Muscle layer of duodenum (tissue), 2 donors: ENCODE measurements around the gene VWA3B.
"Not testable (repeated sequence)": the region's sequence is repeated elsewhere in the genome, so short reads cannot be mapped to it uniquely, and the experiment has no call there.

ENCODE experiments used
- H3K27ac ChIP-seq: one replicate; pipeline ENCODE4 v1.7.0; 2013; ENCODE audit warnings: mild to moderate bottlenecking, low read length
- H3K27me3 ChIP-seq: one replicate; pipeline ENCODE4 v1.7.0; 2013; ENCODE audit warnings: low read depth, mild to moderate bottlenecking, control low read depth, low read length
- H3K36me3 ChIP-seq, 2 donors: one replicate each; pipeline ENCODE4 v1.7.0; 2013; ENCODE audit warnings: low read length in 2 of 2, control low read depth in 1 of 2, mild to moderate bottlenecking in 1 of 2; ENCODE audit not compliant: insufficient read depth in 2 of 2, control insufficient read depth in 1 of 2
- H3K4me1 ChIP-seq, 2 donors: one replicate each; pipeline ENCODE4 v1.7.0; 2013; ENCODE audit warnings: low read length in 2 of 2, mild to moderate bottlenecking in 2 of 2, control low read depth in 1 of 2, moderate library complexity in 1 of 2; ENCODE audit not compliant: insufficient read depth in 2 of 2, control insufficient read depth in 1 of 2
- H3K4me3 ChIP-seq, 2 donors: one replicate each; pipeline ENCODE4 v1.7.0; 2013; ENCODE audit warnings: low read length in 2 of 2, low read depth in 1 of 2, mild to moderate bottlenecking in 1 of 2
- H3K9me3 ChIP-seq, 2 donors: one replicate each; pipeline ENCODE4 v1.7.0; 2013; ENCODE audit warnings: low read length in 2 of 2, control low read depth in 1 of 2, mild to moderate bottlenecking in 1 of 2; ENCODE audit not compliant: control insufficient read depth in 1 of 2
- donor health status: healthy.

VWA3B gene, protein sequence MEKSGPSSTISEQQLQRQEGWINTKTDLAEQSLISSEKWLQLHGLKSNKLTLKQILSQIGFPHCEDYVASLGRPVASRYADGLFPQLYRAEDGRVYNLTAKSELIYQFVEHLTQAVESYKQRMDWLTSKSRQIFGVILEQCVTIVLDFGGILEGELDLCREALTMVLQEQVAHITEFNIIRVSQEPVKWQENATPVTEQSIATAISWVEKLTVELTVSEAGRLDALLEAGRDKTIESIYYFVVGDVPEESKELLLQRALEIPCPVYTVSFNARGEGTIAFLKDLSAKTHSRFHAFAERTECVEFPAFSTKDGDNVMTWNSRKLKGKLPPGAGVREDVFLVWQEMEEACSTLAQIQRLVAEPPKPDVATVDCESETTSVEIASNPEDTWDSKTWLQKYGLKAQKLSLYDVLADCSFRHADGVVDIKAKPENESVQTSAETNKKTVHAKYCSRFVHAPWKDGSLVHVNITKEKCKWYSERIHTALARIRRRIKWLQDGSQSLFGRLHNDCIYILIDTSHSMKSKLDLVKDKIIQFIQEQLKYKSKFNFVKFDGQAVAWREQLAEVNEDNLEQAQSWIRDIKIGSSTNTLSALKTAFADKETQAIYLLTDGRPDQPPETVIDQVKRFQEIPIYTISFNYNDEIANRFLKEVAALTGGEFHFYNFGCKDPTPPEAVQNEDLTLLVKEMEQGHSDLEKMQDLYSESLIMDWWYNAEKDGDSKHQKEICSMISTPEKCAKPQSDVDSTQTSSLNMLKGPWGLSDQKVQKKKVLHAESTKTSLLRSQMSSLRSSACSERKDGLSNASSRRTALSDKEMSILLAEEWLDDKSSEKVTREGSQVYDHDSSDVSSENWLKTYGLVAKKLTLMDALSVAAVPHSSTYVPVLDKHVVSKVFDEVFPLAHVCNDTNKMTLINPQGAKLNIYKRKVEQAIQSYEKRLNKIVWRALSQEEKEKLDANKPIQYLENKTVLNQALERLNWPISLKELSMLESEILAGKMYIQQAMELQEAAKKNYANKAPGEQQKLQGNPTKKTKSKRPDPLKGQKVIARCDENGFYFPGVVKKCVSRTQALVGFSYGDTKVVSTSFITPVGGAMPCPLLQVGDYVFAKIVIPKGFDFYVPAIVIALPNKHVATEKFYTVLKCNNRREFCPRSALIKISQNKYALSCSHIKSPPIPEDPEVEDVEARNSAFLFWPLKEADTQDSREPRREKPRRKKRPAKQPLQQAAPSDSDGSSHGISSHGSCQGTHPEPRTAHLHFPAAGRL (N-terminal part only)

DNA sequence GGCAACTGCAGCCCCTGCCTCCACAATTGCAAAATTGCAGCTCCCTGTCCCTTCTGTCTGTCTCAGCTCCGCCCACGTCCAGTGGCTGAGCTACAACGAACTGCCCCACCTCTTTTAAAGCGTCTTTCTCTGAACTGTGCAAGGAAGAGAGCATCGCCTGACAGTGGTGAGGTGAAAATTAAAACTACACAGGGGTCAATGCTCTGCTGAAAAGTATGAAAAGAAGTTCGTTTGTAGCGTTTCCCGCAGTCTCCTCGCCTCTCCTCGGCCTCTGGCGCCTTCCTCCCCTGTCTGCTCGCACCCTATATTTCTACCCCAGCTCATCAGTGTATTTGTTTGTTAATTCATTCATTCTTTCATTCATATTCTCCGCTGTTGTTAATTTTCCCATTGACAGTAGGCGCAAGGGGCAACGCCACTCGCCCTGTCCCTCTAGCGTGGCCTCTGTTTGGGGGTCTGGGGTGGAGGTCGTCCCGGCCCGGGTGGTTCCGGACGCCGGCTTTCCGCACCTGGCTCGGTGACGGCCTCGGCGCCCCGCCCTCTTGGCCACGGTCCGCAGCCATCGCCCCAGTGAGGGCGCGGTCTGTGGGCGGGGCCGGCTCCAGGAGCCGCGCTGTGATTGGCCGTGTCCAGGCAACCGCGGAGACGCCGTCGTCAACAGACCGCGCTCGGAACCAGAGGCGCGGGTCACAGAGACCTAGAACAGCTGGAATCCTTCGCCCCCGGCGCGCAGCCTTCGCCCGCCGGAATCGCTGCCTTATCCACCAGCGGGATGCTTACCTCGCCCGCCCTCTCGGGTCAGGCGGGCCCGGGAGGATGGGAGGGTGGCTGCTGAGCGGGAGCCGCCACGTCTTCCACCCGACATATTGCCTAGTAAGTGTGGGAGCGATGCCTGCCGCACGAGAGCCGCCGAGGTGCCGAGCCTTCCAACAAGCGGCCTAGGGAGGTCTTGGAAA is at the start of gene VWA3B:
TSS of gene VWA3B (plus strand) at position 677 of the 956 bp plus-strand sequence. CDS start 5,926 bp downstream, outside the sequence.
- Histone ChIP-seq H3K36me3 (no peaks in the 10 kb centered on the region), H3K27me3 (no peaks in the 10 kb centered on the region), H3K9me3 (no peaks in the 10 kb centered on the region), H3K4me1 (peaks cover 0 to 12% of the 10 kb centered on the region in 2 donors), H3K4me3 (peak within 1 kb of the TSS; percentile 68 to 82), H3K27ac (peak within 1 kb of the TSS; percentile 79)

DNA sequence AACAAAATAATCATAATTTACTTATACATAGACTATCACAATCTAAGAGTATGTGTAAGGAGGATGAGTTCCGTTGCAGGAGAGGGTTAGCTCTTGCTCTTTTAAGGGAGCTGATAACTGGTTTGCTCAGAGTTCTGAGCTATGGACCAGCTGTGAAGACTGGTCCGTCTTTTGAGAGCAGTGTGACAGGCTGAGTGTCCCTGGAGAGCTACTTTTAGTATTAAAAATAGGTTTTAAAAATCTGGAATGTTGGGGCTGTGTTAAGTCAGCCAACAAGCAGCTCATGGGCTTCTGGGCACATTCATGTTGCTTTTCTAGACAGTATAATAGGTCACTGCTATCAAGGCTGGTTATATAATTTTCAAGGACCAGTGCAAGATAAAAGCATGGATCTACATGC is 49.8 kb upstream of the VWA3B start:
- Histone ChIP-seq H3K36me3 (no peaks in the 10 kb centered on the region), H3K4me1 (peaks cover 0 to 30% of the 10 kb centered on the region in 2 donors), H3K27me3 (peaks cover 6% of the 10 kb centered on the region), H3K4me3 (no peak overlapping the region), H3K27ac (no peak overlapping the region), H3K9me3 (no peaks in the 10 kb centered on the region)

DNA sequence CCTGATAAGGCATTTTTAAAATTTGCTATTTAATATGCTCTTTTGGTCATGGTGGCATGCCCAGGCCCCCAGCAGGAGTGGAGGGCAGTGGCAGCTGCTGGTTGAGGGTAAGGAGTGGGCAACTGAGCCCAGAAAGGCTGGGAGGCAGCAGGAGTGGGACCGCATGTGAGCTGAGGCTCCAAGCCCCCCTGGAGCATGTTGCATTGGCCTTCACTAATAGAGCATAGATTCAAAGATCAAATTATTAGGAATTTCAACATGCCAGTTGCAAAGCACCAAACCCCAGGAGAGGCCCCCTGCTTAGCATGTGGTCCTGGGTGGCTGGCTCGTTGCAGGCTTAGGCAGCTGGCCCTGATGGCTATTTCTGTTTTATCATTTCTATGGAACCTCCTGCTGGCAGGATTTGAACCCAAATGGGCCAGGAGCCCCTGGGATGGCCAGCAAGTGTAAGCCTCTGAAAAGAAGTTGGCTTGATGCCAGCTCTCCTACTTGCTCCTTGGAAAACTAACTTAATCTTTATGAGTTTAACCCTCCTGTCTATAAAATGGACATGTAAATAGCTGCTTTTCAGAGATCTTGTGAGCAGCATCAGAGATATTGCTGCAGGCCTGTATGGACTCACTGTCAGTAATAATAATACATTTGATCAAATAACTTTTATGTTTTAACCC is 49.2 kb upstream of the VWA3B start:
- Histone ChIP-seq H3K4me1 (peaks cover 0 to 30% of the 10 kb centered on the region in 2 donors), H3K27me3 (peaks cover 6% of the 10 kb centered on the region), H3K4me3 (no peak overlapping the region), H3K27ac (no peak overlapping the region), H3K9me3 (no peaks in the 10 kb centered on the region), H3K36me3 (no peaks in the 10 kb centered on the region)

DNA sequence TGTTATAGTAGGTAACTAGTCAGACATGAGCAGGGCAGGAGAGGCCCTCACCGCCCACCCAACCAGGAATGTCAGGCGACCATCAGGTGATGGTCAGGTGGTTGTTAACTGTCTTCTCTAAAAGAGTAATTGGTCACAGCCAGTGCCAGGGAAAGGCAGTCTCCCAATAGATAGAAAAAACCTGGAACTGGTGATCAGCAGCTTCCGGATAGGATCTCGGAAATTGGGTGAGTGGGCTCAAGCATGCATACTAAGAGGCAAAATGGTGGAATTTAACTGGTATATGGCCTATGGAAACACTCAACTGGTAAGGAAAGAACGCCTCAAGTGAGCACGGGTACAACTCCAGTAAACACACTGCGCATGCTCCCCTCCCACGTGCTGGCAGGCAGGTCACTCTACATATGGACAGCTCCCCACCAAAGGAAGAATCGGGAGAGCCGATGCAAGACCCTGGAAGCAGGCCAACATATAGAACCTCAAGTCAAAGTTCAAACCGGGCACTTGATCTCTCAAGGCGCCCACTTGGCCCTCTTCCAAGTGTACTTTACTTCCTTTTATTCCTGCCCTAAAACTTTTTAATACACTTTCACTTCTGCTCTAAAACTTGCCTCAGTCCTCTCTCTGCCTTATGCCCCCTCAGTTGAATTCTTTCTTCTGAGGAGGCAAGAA is 47.7 kb upstream of the VWA3B start:
- no peak overlapping the region for H3K27ac ChIP-seq
- no peaks in the 10 kb centered on the region for H3K36me3 ChIP-seq
- H3K27me3 ChIP-seq, result peaks cover 6% of the 10 kb centered on the region
- H3K4me1 ChIP-seq, result peaks cover 0 to 30% of the 10 kb centered on the region in 2 donors
- peaks cover 0 to 8% of the 10 kb centered on the region in 2 donors for H3K9me3 ChIP-seq
- no peak overlapping the region for H3K4me3 ChIP-seq

DNA sequence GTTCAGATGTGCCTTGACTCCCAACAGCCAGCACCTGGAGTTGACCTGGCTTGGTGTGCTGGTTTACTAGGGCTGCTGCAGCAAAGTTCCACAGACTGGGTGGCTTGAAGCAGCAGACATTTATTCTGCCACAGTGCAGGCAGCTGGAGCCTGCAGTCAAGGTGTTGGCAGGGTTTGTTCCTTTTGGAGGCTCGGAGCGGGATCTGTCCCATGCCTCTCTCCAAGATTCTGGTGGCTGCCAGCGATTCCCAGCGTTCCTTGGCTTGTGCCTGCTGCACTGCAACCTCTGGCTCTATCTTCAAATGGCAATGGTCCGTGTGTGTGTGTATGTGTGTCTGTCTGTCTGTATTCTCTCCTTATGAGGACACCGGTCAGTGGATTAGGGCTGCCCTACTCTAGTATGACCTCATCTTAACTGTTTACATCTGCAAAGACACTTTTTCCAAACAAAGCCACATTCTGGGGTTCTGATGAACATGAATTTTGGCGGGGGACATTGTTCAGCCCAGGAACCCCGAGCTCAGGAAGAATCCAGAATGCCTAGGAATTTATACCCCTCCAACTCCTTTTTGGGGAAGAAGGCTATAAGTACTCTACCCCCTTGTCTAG is 46.5 kb upstream of the VWA3B start:
- peaks cover 0 to 30% of the 10 kb centered on the region in 2 donors for H3K4me1 ChIP-seq
- H3K4me3 ChIP-seq, result no peak overlapping the region
- no peaks in the 10 kb centered on the region for H3K36me3 ChIP-seq
- H3K9me3 ChIP-seq, result peaks cover 0 to 12% of the 10 kb centered on the region in 2 donors
- H3K27ac ChIP-seq, result no peak overlapping the region
- H3K27me3 ChIP-seq, result peaks cover 6% of the 10 kb centered on the region

DNA sequence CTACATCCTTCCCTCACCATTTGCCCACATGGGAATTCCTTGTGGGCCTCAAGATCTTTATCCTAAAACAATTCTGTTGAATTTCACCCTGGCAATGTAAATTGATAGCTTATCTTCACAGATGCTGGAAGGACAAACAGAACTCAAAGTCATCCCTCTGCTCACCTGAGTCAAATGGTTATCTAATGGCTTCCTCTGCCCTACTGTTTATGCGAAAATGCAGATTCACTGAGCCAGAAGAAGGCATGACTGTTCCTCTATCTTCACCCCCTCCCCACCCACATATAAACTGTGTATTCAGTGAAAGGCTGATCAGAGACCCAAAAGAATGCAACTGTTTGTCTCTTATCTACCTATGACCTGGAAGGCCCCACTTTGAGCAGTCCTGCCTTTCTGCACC is 43.9 kb upstream of the VWA3B start:
- peaks cover 0 to 12% of the 10 kb centered on the region in 2 donors for H3K9me3 ChIP-seq
- H3K27ac ChIP-seq, result no peak overlapping the region
- H3K4me1 ChIP-seq, result peaks cover 0 to 12% of the 10 kb centered on the region in 2 donors
- H3K27me3 ChIP-seq, result no peaks in the 10 kb centered on the region
- H3K36me3 ChIP-seq, result no peaks in the 10 kb centered on the region
- no peak overlapping the region for H3K4me3 ChIP-seq

DNA sequence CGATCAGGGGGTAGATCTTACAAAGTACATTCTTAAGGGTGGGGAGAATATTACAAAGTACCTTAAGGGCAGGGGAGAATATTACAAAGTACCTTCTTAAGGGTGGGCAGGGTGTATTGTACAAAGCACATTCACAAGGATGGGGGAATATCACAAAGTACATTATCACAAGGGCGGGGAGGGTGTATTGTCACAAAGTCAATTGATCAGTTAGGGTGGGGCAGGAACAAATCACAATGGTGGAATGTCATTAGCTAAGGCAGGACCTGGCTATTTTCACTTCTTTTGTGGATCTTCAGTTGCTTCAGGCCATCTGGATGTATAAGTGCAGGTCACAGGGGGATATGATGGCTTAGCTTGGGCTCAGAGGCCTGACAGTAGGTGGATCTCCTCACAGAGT is 42.2 kb upstream of the VWA3B start:
- peaks cover 0 to 12% of the 10 kb centered on the region in 2 donors for H3K9me3 ChIP-seq
- not testable (repeated sequence) for H3K27ac ChIP-seq

DNA sequence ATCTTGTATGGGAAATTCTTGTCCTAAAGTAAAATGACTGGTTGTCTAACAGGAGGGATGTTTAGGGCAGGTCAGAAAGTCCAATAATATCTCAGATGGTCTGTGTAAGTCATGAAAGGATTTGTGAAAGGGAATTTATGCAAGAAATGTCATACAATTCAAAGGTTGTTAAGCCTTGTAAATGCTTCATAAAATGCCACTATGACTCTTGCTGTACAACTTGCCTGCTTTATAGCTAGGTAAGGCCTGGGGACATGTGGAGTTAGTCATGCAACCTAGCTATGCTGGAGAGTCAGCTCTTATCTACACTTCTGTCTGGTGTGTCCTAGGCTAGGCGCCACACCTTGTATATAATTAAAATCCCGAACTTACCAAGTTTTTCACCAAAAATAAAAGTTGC is 36.9 kb upstream of the VWA3B start:
- Histone ChIP-seq H3K4me1 (no peaks in the 10 kb centered on the region), H3K27ac (no peak overlapping the region), H3K27me3 (no peaks in the 10 kb centered on the region), H3K9me3 (no peaks in the 10 kb centered on the region), H3K4me3 (no peak overlapping the region), H3K36me3 (no peaks in the 10 kb centered on the region)

More for the DNA sequence above, 42.2 kb upstream of the VWA3B start:
- not testable (repeated sequence) for H3K4me3 ChIP-seq, H3K4me1 ChIP-seq, H3K36me3 ChIP-seq, H3K27me3 ChIP-seq

DNA sequence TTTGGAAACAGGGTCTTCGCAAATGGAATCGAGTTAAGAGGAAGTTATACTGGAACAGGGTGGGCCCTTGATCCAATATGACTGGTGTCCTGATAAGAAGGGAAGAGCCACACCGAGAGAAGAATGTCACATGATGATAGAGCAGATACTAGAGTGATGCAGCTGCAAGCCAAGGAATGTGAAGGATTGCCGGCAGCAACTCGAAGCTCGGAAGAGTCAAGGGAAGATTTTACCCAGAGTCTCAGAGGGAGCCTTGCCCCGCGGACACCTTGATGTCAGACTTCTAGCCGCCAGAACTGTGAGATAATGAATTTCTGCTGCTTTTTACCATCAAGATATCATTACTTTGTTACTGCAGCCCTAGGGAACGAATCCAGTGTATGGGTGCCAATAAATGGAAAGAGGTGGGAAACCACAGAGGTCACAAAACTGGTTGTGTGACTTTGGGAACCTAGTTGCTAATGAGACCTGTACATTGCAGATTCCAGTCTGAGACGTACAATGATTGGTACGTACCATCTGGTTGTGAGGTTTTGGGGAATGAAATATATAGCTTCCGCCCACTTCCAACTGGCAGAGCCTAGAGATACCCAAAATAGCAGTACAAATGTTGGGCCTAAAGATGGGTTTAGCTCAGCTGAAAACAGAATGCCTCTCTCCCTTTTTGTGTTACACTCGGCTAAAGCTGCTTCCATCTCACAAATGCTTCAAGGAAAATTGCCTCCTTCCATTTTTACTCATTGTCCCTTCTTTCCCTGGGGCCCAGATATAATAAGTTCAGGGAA is 28.6 kb upstream of the VWA3B start:
- H3K9me3 ChIP-seq, result peaks cover 0 to 2% of the 10 kb centered on the region in 2 donors
- H3K27ac ChIP-seq, result no peak overlapping the region
- H3K4me3 ChIP-seq, result no peak overlapping the region
- no peaks in the 10 kb centered on the region for H3K27me3 ChIP-seq
- H3K4me1 ChIP-seq, result no peaks in the 10 kb centered on the region
- H3K36me3 ChIP-seq, result no peaks in the 10 kb centered on the region
